Activated naive CD4-positive, alpha-beta T cell treated with Interleukin-2 at 50 U/mL for 16 hours (primary cell): ENCODE results near the gene PPID.
"Not testable (repeated sequence)": the region's sequence is repeated elsewhere in the genome, so short reads cannot be mapped to it uniquely, and the experiment has no call there.

Source experiments
- DNase-seq: peaks from one replicate; pipeline ENCODE4 v3.0.0-alpha.2; 2020

The PPID gene

GRCh38 chr4:158729716-158730559, 6.7 kb upstream of the PPID start:
- DNase-seq: peak; percentile 48

GRCh38 chr4:158728236-158728635, 5.0 kb upstream of the PPID start:
- DNase-seq: no peak

GRCh38 chr4:158726633-158727032, 3.4 kb upstream of the PPID start:
- no peak for DNase-seq

- no peak for DNase-seq
Measured at GRCh38 chr4:158724637-158725036, 1.4 kb upstream of the PPID start.

- peak; percentile 9 for DNase-seq
Measured at GRCh38 chr4:158722291-158722916, 792 bp downstream of the PPID start.

DNA sequence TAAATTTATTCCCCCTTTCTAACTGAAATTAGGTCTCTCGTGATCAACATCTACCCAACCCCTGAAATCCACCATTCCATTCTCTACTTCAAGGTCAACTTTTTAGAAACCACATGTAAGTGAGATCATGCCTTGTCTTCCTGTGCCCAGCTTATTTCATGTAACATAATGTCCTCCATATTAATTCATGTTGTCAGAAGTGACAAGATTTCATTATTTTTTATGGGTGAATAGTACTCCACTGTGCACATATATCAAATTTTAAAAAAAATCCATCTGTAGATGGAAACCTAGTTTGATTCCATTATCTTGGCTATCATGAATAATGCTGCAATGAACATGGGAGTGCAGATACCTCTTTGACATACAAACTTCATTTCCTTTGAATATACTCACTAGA, 1.5 kb downstream of the PPID start:
- no peak for DNase-seq

DNA sequence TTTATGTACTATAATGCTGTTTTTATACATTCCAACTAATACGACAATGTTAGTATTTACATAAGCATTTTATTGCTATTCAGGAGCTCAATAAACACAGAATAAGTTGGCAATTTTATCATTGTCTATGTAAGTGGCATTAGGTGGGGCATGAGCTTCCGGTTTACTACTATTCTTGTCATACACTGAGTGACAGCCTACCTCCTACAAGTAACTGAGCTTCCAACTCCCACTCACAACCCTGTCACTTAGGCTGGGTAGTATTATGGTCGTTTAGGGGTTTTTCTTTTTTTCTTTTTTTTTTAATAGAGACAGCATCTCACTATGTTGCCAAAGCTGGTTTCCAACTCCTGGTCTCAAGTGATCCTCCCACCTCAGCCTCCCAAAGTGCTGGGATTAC, 7.4 kb downstream of the PPID start:
- DNase-seq: no peak

- no peak for DNase-seq
Measured at GRCh38 chr4:158714937-158715336, 8.3 kb downstream of the PPID start.

- DNase-seq: not testable (repeated sequence)
Measured at GRCh38 chr4:158712622-158713021, 10.6 kb downstream of the PPID start.

DNA sequence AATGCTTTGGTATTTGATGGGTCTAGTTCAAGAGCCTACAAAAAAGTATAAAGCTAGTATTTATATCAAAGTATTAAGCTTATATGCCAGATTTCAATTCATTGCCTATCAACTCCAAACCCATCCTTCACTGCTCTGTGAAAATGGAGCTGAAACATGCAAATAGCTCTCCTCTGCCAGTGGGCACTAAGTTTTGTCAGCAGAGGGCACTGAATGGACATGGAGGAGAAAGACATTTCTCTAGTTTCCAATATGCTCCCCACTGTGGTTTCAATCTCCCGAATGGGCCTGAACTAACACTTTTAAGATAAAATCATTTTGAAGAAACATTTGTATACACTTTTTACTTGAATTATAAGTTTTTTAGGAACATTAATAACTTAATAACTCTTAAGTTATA, 12.4 kb downstream of the PPID start:
- DNase-seq: no peak

DNA sequence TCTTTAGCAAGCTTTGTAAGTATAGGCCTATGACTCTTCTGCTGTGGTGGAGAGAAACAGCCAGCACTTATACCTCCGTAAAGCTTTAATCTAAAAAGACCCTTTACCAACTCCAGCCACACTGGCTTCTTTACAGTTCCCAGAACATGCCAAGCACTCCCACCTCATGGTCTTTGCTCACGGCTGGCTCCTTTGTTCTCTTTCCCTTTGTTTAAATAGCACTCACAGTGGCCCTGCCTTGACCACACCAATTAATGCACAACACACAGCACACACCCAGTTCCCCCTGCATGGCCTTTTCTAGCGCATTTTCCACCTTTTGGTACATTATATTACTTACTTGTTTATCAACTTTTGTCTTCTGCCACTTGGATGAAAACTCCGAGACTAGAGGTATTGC, 18.9 kb downstream of the PPID start:
- DNase-seq: no peak

- DNase-seq: no peak
Measured at GRCh38 chr4:158688813-158689212, 34.4 kb downstream of the PPID start.

GRCh38 chr4:158682066-158682465, 41.1 kb downstream of the PPID start:
- DNase-seq: no peak

DNA sequence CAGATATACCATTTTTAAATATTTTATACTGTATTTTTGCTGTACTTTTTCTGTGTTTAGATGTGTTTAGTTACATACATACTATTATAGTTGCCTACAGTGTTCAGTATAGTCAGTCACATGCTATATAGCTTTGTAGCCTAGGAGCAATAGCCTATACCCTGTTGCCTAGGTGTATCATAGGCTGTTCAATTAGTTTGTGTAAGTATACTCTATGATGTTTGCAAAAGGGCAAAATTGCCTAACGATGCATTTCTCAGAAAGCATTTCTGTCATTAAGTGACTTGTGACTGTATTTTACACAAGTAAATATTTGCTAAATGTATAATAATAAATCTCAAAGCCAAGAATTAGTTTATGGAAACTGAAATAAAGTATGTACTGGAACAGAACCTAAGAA, 41.6 kb downstream of the PPID start:
- no peak for DNase-seq

GRCh38 chr4:158678767-158679166, 44.4 kb downstream of the PPID start:
- DNase-seq: no peak

DNA sequence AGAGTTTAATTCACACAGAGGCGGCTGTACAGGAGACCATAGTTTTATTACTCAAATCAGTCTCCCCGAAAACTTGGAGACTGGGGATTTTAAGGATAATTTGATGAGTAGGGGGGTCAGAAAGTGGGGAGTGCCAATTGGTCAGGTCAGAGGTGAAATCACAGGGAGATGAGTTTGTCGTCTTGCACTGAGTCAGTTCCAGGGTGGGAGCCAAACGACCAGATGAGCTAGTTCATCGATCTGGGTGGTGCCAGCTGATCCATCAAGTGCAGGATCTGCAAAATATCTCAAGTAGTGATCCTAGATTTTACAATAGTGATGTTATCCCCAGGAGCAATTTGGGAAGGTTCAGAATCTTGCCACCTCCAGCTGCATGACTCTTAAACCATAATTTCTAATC, 47.1 kb downstream of the PPID start:
- no peak for DNase-seq

DNA sequence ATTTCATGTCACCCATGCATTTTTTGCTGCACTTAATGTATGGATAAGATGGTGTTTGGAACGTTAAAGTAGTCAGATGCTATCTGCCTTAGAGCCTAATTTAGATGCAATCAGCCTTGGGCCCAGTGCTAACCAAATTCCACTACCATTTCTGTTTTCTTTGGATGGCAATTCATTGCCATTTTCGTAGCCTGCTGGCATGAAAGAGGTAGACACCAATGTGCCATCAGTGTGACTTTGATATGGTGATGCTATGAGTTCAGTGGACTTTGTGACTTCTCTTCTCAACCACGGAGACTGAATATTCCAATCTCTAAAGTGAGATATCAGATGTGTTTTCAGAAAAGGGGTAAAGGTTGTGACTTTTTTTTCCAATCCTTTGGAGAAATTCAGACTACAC, 49.6 kb downstream of the PPID start:
- DNase-seq: no peak

DNA sequence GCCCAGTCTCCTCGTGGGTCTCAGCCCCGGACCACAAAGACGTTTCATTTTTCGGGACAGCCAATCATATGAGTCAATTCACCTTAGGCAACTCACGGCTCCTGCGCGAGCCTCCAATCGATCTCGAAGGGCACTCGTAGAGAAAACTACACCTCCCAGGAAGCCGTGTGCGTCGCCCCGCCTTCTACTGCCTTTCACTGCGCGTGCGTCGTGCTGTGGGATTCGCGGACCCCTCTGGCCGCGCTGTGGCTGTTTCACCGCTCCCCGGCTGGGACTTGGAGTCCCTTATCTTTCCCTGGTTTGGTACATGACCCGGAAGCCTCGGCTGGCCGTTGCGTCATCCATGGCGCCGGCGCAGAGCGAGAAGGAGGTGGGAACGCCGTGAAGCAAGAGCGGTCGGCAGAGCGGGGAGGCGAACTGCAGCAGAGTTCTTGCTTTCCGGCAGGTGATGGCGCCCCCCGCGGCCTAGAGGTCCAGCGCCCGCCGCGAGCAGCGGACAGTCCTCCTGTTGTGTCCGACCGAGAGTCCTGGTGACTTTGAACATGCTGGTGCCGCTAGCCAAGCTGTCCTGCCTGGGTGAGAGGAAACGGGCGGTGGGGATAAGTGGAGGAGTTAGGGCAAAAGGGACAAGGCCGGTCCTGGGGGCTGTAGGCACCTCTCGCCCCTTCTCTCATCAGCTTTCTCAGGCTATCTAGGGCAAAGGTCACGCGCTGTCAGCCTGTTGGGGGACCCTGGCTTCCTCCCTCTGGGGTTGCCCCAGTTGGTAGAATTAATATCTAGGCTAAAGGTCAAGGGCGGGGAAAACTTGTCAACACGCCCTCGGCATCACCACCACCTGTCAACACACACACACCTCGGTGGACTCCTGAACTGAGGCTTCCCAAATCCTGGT, 51.0 kb downstream of the PPID start, which contains the start of gene ETFDH:
Gene ETFDH, plus strand, starts transcription at position 382 of the 892 bp plus-strand sequence. Its CDS starts 161 bp downstream, at position 543.
- peak; percentile 99 for DNase-seq

- no peak for DNase-seq
Measured at GRCh38 chr4:158671665-158671914, 51.6 kb downstream of the PPID start, which contains the start of gene C4orf46. Gene C4orf46, minus strand, starts transcription at chr4:158671887. Its CDS starts 86 bp downstream, at chr4:158671801.

- DNase-seq: peak; percentile 67
Measured at GRCh38 chr4:158670975-158671664, 52.1 kb downstream of the PPID start.

- DNase-seq: no peak
Measured at GRCh38 chr4:158669310-158669709, 53.9 kb downstream of the PPID start.

DNA sequence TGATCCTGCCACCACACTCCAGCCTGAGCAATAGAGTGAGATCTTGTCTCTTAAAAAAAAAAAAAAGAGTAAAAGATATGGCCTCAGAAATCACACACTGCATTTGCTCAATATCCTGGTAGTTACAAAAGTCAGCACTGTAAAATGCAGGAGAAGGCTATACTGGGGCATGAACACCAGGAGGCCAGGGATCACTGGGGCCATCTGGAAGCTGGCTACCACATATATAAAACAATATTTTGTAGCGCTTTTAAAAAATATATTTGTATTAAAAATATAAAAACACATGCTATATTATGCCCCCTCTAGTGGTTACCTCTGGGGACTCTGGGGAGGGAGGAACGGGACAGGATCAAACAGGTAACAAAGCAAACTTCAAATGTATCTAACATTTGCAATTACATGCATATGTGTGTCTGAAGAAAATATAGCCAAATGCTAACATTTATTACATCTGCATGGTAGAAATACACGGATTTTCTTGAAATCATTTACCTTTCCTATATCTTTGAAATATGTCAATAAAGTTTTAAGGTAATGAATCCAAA, 55.5 kb downstream of the PPID start:
- peak; percentile 31 for DNase-seq

GRCh38 chr4:158666892-158667291, 56.3 kb downstream of the PPID start:
- no peak for DNase-seq
